ENCODE measurements around the gene TTPAL.
"Not testable (repeated sequence)": the region's sequence is repeated elsewhere in the genome, so short reads cannot be mapped to it uniquely, and the experiment has no call there.

The TTPAL gene

DNA sequence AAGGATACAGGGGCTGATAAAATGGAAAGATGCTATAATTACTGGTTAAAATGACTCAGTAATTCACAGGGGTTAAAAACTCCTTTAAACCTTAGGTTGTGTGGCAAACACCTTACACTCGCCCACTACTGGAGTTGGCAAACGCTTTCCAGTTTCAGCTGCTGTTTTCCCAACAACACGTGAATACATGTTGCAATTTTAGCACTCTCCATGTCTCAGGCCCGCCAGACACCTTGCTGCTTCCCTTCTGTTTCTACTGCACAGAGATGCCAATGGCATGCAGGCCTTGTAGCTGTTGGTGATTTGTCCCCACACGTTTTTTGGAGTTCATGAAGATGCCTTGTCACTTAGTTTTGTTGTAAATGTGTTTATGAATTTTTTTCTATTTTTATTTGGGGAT is 5.3 kb upstream of the TTPAL start:
- DNase-seq, result no peak

DNA sequence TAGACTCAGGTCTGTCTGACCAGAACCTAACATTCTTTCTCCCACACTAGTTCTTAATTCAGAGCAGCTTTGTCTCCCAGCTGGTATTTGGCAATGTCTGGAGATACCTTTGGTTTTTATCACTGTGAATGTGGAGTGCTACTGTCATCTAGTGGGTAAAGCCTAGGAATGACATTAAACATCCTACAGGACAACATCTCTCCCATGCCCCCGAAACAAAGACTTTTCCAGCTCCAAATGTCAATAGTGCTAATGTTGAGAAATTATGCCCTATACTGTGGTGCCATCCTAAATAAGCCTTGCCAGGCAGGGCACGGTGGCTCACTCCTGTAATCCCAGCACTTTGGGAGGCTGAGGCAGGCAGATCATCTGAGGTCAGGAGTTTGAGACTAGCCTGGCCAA is 4.2 kb upstream of the TTPAL start:
- DNase-seq, result no peak

DNA sequence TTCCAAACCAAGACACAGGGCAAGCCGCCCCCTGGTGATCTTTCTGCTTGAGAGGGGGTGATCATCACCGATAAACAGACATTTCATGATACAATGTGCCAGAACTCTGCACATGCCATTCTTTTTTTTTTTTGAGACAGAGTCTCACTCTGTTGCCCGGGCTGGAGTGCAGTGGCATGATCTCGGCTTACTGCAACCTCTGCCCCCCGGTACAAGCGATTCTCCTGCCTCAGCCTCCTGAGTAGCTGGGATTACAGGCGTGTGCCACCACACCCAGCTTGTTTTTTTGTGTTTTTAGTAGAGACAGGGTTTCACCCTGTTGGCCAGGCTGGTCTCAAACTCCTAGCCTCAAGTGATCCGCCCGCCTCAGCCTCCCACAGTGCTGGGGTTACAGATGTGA is 3.4 kb upstream of the TTPAL start:
- DNase-seq, result not testable (repeated sequence)

DNA sequence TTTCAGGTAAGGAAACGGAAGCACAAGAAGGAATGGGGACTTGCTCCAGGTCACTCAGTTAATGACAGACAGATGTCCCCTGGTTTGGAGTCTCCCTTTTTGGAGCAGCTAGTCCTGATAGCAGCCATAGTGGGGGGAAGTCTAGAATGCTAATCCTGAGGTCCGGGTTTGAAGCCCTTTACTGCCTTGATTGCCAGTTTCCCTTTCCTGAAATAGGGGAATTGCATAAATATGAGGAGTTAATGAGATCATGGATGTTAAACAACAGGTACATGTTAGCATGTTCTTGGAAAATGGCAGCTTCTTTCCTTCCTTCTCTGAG is 341 bp upstream of the TTPAL start:
- DNase-seq, result no peak

DNA sequence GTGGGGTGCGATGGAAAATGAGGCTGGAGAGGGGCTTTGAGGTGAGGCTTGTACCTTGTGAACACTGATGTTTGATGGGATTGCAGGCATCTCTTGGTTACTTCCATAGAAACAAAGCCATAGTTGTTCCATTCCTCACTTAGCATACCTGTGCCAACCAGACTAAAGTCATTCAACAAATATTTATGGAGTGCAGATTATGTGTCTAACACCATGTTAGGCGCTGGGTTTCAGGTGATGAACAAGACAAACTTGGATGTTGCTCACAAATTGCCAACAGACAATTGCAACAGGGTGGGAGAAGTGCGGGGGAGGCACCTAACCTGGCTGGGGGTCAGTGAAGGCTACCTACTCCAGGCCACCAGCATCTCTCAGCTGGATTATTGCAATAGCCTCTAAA is 1.5 kb downstream of the TTPAL start:
- DNase-seq, result no peak

DNA sequence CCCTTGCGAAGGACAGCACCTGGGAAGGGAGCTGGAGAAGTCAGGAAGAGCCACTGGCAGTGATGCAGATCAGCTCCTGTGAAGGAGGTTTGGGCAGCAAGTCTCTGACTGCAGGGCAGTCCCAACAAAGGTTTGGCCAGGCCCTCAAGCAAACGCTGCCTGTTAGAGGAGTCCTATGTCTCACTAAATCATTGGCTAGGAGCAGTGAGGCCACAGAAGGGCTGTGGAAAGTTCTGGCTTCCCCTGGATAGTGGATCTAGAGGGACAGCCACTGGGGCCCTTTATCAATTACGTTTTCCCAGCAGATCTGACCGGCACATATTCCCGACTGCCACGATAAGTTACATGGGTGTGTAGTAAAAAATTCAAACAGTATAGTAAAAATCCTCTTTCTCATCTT is 2.5 kb downstream of the TTPAL start:
- DNase-seq, result no peak

DNA sequence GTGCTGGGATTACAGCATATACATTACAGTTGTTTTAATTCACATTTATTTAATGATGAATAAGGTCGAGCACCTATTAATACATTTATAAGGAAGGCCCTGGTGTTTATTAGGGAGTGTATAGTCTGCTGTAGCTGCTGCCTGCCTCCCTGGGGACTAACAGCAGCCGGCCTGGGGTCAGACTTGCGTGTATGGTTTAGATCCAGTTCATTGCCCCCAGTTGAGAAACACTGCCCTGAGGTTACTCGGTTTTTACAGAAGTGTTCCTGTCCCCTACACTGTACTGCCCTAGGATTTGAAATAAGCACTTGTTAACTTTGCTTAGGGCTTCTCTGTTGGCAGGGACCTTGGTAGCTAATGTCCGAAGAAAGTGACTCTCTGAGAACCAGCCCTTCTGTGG is 4.0 kb downstream of the TTPAL start:
- no peak for DNase-seq

DNA sequence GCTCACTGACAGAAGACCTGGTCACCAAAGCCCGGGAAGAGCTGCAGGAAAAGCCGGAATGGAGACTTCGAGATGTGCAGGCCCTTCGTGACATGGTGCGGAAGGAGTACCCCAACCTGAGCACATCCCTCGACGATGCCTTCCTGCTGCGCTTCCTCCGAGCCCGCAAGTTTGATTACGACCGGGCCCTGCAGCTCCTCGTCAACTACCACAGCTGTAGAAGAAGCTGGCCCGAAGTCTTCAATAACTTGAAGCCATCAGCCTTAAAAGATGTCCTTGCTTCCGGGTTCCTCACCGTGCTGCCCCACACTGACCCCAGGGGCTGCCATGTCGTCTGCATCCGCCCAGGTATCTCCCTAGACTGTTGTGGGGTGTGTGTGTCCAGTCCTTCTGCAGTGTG is 4.4 kb downstream of the TTPAL start:
- DNase-seq, result no peak

DNA sequence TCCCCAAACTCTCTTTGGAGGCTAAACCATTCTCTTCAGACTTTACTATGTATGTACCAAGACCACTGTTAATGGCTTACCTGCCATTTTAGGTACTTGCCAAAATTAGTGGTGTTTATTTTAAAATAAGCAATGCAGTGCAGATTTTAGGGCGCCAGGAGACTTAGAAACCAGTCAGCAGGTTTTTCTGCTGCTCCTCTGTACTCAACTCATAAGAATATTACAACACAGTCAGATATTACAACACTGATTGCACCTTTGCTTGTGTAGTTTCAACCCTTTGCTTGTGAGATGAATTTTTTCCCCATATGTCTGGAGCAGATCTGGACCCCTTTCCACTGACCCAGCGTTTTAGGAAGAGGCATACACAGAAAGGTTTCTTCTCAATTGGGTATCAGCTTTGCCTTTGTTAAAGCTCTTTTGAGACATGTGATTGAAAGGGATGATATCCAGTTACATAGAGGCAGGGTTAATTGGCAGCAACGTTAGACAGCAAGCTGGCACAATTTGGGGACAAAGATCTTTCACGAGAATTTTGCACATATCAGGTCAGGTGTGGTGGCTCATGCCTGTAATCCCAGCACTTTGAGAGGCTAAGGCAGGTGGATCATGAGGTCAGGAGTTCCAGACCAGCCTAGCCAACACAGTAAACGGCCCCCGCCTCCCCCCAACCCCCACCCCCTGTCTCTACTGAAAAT is 6.2 kb downstream of the TTPAL start:
- DNase-seq, result no peak

DNA sequence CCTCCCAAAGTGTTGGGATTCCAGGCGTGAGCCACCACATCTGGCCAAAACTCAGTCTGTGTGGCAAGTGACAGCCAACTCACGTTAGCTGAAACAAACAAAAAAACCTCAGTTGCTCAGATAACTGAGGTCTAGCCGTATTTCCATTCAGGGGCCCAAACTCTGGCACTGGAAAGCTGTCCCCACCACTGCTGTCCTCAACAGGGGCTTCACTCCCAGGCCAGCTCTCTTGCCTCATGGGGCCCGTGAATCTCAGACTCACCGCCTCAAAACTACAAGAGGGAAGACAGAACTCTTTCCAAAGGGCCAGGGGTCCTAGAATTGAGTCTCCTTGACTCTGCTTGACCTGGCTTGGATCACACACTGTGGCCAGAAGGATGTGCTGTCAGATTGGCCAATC is 7.4 kb downstream of the TTPAL start:
- DNase-seq, result no peak

DNA sequence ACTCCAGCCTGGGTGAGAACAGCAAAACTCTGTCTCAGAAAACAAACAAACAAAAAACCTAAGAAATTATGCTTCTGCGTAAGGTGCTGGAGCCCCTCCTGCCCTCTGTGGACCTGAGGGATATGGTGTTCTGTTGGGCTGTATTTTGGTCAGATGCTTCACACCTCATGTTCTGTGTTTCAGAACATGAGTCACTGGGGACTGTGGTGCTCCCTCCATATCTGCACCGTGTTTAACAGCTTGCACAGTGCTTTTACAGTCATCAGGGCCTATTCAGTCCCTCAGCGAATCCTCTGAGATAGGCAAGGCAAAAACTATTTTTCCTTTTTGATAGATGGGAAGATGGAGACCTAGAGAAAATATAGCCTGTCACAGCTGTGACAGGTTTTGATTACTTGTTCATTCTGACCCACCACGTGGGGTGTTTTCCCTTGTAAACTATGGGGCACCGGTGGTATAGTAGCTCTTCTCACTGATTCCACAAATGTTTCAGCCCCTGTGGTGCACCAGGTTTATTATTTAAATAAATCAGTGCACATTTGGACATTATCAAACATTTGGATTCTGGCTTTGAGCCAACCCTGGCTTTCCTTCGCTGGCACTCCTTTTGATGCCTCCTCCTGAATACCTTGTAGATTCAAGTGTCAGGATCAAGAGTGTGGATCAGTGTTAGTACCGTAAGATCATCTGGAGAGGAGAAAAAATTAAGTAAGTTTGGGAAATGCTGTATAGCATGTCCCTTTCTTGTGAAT is 9.6 kb downstream of the TTPAL start:
- DNase-seq, result no peak

DNA sequence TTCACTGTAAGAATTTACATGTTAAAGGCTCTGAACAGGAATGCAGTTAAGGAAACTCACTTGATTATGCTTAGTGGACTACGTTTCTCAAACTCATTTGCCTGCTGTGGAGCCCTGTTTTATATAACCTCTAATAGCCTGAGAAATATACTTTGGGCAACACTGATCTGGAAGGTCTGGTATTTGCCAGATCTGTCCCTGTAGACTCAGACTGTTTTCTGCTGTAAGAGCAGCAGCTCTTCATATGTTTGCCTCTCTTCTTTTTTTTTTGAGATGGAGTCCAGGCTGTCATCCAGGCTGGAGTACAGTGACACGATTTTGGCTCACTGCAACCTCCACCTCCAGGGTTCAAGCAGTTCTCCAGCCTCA is 10.1 kb downstream of the TTPAL start:
- no peak for DNase-seq

DNA sequence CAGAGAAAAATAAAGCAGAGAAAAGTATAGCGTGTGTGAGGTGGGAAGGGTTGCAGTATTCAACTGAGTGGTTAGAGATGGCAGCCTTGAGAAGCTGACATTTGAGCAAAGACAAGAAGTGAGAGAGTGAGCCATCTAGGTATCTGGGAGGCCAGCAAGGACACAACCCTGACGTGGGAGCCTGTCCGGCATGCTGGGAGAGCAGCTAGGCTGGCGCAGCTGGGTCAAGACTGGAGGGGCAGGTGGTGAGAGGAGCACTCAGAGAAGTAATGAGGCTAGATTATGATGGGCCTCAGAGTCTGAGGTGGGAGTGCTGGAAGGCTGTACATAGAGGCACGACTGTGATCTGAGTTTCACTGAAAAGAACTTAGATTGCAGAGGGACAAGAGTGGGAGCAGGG is 12.9 kb downstream of the TTPAL start:
- no peak for DNase-seq

DNA sequence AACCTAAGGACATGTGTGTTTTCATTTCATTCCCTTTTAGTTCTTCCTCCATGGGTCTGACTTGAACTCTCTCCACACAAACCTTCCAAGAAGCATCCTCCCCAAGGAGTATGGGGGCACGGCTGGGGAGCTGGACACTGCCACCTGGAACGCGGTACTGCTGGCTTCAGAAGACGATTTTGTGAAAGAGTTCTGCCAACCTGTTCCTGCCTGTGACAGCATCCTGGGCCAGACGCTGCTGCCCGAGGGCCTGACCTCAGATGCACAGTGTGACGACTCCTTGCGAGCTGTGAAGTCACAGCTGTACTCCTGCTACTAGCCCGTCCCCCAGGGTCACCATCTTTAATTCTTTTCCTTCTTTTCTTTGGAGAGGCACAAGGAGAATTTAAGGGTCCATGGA is 13.5 kb downstream of the TTPAL start:
- DNase-seq, result no peak

DNA sequence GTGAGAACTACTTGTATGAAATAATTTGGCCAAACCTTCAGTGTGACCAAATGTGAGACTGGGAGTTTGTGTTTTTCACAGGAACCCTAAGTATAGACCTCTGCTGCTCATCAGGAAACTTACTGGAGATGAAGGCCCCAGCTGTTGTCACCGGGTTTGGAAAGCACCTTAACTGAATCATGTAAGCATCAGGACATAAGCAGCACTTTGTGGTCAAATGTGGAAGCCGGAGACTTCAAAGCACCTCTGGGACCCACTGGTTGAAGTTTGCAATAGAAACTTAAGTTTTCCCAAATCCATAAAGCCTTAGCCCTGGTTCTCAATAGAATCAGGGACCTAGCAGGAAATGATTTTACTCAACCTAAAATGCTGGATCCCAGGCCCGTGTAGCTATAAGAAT is 14.3 kb downstream of the TTPAL start:
- DNase-seq, result no peak

DNA sequence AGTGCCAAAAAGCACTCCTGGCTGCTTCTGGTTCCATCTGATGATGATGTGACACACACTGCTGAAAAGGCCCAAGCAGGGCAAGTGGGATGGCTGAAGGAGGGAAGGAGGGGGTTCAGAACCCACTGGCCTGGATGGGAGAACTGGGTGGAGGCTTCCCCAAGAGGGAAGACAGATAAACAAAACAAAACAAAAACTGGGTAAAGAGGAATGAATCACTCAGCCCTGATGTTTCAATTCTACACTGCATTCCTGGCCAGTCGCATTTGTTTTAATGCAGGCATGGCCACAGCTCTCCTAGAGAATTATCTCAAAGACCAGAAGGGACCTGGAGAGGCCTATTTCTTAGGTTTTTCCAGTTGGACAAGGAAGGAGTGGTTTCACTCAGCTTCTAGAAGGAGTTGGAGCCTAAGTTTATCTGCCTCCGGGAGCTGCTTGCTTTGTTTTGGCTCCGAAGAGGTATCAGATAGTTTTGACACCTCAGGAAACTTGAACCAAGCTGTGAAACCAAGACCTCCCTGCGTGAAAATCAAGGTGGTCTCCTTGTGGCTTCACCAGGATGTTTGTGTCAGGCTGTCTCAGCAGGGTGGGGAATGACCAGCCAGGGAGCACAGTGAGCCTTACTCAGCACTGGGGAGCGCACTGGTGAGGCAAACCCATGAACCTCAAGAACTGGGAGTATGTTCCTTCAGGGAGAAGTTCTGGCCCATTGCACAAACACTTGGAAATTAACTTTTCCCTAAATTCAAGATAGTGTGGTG is 16.1 kb downstream of the TTPAL start:
- DNase-seq, result no peak

DNA sequence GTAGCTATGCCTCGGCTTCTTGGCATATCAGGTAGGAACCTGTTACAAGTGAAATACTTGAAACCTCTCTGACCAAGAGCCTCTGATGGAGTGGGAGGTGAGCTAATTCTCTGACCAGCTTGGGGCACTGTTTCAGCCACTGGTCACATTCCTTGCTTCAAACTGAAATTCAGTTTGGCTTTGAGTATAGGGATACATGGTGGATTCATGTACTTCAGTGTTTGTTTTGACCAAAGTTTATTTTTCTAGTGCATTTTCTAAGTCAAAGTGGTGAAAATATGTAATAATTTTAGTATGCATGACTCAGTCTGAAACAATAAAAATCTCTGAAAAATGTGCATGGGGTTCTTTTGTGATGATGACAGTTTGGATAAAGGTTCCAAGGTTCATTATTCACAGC is 18.6 kb downstream of the TTPAL start:
- DNase-seq, result no peak

DNA sequence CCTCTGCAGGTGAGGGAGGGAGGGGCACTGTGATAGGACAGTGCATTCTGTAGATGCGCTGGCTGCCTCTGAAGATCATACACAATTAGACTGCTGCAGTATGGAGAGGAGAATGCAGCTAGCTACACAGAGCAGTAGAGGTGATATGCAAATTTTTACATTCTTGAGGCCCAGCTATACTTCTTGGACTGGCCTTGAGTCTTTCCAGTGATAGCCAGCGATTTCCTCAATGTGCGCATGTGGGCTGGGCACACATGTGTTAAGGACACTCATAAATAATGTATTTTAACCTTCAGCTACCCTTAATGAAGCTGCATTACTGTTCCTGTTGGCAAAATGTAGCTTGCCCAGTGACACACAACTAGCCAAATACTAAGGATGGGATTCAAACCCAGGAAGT is 19.0 kb downstream of the TTPAL start:
- no peak for DNase-seq

DNA sequence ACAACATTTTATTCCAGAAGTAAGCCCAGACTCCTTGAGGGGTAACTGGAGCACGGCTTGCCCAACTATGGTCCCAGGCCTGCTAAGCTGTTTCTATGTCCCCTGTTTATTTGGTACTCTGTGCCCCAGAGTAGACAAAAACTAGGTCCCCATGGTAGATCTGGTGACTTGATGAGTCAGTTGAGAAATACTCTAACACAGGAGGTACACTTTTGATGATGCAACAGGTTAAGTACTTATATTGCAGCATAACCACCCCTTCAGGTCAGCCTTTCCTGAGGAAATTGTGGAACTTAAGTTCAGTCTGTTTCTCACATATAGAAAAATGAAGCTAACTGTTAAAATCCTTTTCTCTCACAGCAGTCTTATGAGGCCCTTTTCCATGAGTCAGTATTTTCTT is 19.6 kb downstream of the TTPAL start:
- no peak for DNase-seq

DNA sequence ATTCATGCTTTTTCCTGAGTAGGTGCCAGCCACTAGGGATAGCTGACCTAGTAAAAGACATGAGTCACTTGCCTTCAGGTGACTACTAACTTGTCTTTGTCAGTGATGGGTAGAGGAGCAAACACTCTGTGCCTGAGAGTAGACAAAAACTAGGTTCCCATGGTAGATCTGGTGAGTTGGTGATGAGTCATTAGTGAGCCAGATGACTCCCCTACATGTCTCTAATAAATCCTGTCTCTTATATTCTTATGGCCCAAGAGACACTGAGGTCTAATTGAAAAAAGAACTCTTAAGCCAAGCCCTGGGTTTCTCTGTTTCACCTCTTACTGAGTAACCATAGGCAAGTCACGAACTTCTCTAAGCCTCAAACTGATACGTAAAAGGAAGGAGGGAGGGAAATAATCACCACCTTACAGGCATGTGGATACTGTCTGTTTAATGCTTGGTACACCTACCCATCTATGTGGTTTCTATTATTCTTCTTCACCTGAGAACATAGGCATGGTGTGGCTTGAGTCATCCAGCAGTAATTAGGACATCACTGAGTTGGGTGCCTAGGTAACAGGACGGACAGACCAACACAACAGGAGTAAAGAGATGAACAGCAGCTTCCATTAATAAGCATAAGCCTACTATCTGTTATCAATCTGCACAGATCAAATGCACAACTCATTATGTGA is 20.3 kb downstream of the TTPAL start:
- no peak for DNase-seq

DNA sequence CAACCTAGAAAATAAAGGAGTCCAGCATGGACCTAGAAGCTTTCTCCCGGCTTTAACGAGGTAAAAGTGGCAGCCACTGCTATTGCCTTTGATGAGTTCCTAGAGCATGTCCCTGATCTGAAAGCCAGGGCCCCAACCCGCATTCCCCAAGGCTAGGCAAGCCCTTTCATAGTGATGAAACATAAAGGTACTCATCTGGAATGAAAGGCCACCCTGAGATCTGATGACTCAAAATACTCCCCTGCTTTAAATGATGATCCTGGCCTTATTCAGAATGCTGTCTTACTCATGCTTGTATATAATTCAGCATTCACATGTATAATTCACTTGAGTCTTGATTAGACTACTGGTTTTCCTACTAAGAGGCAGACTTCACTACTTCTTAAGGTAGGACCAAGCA is 21.3 kb downstream of the TTPAL start:
- DNase-seq, result no peak

DNA sequence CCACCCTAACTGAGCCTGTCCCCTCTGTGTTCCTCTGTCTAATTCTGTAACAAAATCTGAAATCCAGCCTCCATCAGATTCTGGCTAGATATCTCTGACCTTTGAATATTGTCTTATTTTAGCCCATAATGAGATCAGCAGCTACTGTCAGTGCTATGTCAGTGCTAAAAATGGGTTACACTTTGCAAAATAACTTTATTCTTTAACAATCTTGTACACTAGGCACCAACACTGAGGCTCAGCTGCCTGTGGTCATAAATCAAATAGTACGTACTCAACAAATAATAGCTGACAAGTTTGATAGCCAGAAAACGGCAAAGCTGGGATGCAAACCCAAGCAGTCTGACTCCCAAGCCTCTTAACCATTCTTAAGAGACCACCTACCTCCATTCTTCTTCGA is 22.1 kb downstream of the TTPAL start:
- DNase-seq, result no peak

DNA sequence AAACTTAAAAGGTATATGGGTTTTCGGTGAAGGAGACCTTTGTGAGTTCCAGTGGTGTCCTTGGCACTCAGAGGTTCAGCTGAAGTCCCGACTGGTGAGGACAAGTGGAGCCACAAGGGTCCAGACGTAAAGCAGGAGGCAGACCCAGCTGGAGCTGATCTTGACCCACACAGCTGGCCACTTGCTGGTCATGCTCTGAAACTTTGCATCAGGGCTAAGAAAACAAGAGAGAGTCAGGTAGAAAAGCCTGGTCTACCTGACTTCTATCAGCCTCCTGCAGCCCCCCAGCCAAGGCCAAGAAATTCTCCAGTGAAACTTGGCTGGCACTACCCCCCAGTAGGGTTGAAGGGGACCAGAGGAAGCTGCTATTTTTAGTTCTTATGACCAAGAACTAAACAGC is 24.5 kb downstream of the TTPAL start:
- DNase-seq, result no peak

DNA sequence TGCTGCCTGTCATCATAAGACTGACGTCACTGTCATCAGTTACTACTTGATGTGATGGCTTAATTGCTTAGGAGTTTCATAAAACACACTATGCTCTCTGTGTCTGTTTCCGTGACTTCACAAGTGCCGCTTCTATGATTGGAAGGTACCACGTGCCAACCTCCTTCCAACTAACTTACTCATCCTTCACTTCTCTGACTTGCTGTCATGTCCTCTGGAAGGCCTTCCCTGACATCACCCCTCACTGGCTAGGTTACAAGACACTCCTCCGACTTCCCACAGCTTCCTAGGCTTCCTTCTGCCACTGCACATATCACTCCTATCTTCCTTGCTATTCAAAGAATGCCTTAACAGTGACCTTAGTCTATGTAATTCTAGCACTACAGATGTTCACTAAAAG is 25.8 kb downstream of the TTPAL start:
- DNase-seq, result no peak
